ENCODE measurements around the gene SULT4A1. TPM values are rescaled to one million over a fixed set of nuclear protein-coding genes. Genes with fewer than 3 reads are reported as not detected.

Gene SULT4A1
- total RNA-seq, 2 donors from 2014 or later = 0.26 TPM; not detected in 1

- WGBS, 2 donors = 76 to 83% methylated on average over 14 of the region's 14 CpGs
Measured at GRCh38 chr22:43847376-43848289, 14.7 kb downstream of the SULT4A1 start.

DNA sequence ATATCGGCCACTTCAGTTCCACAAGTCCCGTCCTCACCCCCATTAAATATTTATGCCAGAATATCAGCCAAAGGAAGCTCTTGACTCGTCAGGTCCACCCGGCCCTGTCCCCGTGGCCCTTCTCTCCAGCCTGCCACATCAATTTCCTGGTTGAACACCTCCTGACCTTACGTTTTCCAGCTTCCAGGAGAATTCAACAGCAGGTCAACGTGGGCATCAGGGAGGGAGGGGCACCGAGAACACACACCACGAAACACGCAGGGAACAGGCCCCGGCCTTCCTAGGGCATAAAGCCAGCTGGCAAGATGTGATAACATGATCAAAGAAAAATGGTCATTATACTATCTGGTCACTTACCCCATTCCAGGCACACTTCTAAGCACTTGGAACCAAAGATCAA is 15.3 kb downstream of the SULT4A1 start:
- intact Hi-C loops (cut with DNase I) = no loop called here
- Histone ChIP-seq H3K27ac (no peak overlapping the region), H3K27me3 (no peaks in the 10 kb centered on the region), H3K4me3 (no peak overlapping the region), H3K9me3 (no peaks in the 10 kb centered on the region), H3K36me3 (replicated peaks in 1 of 2; ENCODE audit: insufficient read depth in 1 of 2, low read depth in 2 of 2) (no peaks in the 10 kb centered on the region), H3K4me1 (peaks cover 7% of the 10 kb centered on the region)
- WGBS, 2 donors = 69 to 71% methylated on average over 11 of the region's 11 CpGs
- no peak for TF ChIP-seq POLR2A (IDR thresholded peaks at IDR 0.05)
- TF ChIP-seq CTCF (IDR thresholded peaks at IDR 0.05) = no peak
- ATAC-seq (no peak), DNase-seq (no peak)

More at GRCh38 chr22:43847376-43848289, 14.7 kb downstream of the SULT4A1 start:
- H3K9me3 ChIP-seq = no peaks in the 10 kb centered on the region
- H3K36me3 ChIP-seq (replicated peaks in 1 of 2; ENCODE audit: insufficient read depth in 1 of 2, low read depth in 2 of 2) = no peaks in the 10 kb centered on the region
- TF ChIP-seq CTCF (IDR thresholded peaks at IDR 0.05) (no peak), POLR2A (IDR thresholded peaks at IDR 0.05) (no peak)
- no peak overlapping the region for H3K27ac ChIP-seq
- ATAC-seq (no peak), DNase-seq (peak in 1 of 4 donors; percentile 2)
- H3K4me1 ChIP-seq = peaks cover 7% of the 10 kb centered on the region
- intact Hi-C loops (cut with DNase I) = no loop called here
- no peaks in the 10 kb centered on the region for H3K27me3 ChIP-seq
- no peak overlapping the region for H3K4me3 ChIP-seq

DNA sequence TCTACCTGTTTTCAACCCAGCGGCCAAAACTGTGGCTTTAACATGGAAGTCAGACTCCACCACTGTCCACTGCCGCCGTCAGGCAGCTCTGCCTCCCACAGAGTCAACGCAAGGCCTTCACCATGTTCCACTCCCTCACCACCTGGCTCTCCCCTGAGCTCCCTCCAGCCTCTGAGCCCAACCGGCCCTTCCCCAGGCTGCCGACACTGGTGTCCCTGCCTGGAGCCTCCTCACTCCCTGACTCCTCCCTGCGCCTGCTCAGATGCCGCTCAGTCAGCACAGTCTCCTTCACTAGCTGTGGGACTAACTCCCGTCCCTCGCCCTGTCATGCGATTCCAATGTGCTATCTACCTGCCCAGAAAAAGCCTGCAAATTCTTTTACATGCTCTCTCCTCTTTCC is 16.3 kb downstream of the SULT4A1 start:
- Histone ChIP-seq H3K27ac (no peak overlapping the region), H3K4me1 (peaks cover 7% of the 10 kb centered on the region), H3K27me3 (no peaks in the 10 kb centered on the region), H3K36me3 (replicated peaks in 1 of 2; ENCODE audit: insufficient read depth in 1 of 2, low read depth in 2 of 2) (no peaks in the 10 kb centered on the region), H3K9me3 (no peaks in the 10 kb centered on the region), H3K4me3 (no peak overlapping the region)
- no peak for ATAC-seq
- 57 to 65% methylated on average over 11 of the region's 11 CpGs for WGBS, 2 donors
- no peak for TF ChIP-seq POLR2A (IDR thresholded peaks at IDR 0.05)
- no peak for TF ChIP-seq CTCF (IDR thresholded peaks at IDR 0.05)
- intact Hi-C loops (cut with DNase I) = no loop called here
- no peak for DNase-seq

GRCh38 chr22:43844560-43845545 is 17.5 kb downstream of the SULT4A1 start:
- 64 to 71% methylated on average over 13 to 31 of the region's 31 CpGs for WGBS, 2 donors
- Histone ChIP-seq H3K27ac (no peak overlapping the region), H3K36me3 (replicated peaks in 1 of 2; ENCODE audit: insufficient read depth in 1 of 2, low read depth in 2 of 2) (no peaks in the 10 kb centered on the region), H3K27me3 (no peaks in the 10 kb centered on the region), H3K4me1 (peaks cover 7% of the 10 kb centered on the region), H3K9me3 (no peaks in the 10 kb centered on the region), H3K4me3 (no peak overlapping the region)
- intact Hi-C loops (cut with DNase I) = no loop called here
- no peak for TF ChIP-seq POLR2A (IDR thresholded peaks at IDR 0.05)
- no peak for TF ChIP-seq CTCF (IDR thresholded peaks at IDR 0.05)
- ATAC-seq (no peak), DNase-seq (no peak)

Data from body of pancreas (tissue), 4 donors.